Measurements from ENCODE around the gene IQGAP1. TPM values are rescaled to one million over a fixed set of nuclear protein-coding genes. Genes with fewer than 3 reads are reported as not detected.

IQGAP1 gene
- total RNA-seq, 3 donors from 2014 or later (not counting 1 experiment from before 2014, with no cell fraction given), result 431 to 493 (median 446) TPM

DNA sequence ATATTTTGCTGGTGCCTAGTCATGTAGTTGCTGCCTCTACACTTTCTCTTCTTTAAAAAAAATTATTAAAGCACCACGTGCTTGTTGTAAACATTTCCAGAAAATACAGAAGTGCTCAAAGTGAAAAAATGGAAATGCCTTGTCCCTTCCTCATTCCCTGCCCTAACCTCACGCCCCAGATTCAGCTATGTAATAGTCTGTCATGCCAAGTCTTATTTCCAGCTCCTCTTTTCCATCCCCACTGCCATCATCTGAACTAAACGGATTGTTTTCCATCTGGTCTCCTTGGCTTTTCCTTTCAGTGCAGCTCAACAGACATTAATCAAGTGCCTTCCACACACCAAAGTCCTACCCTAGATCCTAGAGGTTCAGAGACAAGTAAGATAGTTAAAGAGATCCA, 20.5 kb upstream of the IQGAP1 start:
- H3K4me1 Mint-ChIP-seq, result peaks cover 6 to 24% of the 10 kb centered on the region in 2 donors
- no peaks in the 10 kb centered on the region for H3K36me3 Mint-ChIP-seq
- intact Hi-C loops (cut with micrococcal nuclease), result no loop called here
- TF ChIP-seq, protein P1, sequence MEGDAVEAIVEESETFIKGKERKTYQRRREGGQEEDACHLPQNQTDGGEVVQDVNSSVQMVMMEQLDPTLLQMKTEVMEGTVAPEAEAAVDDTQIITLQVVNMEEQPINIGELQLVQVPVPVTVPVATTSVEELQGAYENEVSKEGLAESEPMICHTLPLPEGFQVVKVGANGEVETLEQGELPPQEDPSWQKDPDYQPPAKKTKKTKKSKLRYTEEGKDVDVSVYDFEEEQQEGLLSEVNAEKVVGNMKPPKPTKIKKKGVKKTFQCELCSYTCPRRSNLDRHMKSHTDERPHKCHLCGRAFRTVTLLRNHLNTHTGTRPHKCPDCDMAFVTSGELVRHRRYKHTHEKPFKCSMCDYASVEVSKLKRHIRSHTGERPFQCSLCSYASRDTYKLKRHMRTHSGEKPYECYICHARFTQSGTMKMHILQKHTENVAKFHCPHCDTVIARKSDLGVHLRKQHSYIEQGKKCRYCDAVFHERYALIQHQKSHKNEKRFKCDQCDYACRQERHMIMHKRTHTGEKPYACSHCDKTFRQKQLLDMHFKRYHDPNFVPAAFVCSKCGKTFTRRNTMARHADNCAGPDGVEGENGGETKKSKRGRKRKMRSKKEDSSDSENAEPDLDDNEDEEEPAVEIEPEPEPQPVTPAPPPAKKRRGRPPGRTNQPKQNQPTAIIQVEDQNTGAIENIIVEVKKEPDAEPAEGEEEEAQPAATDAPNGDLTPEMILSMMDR (IDR thresholded peaks at IDR 0.05), result no peak
- H3K9me3 Mint-ChIP-seq, result no peaks in the 10 kb centered on the region
- H3K4me3 Mint-ChIP-seq, result no peak overlapping the region
- H3K27me3 Mint-ChIP-seq (ENCODE audit: low read depth in 2 of 2), result no peaks in the 10 kb centered on the region
- H3K9me3 ChIP-seq (ENCODE audit: control insufficient read depth, insufficient read depth, low read length), result no peaks in the 10 kb centered on the region
- DNase-seq, result no peak
- H3K4me1 ChIP-seq (ENCODE audit: control insufficient read depth, insufficient read depth, low read length), result peaks cover 4% of the 10 kb centered on the region
- H3K27ac ChIP-seq (ENCODE audit: low read length), result no peak overlapping the region
- H3K27ac Mint-ChIP-seq, result peak overlapping the region in 1 of 2 donors; percentile 9
- H3K36me3 ChIP-seq (ENCODE audit: control insufficient read depth, insufficient read depth, low read length), result no peaks in the 10 kb centered on the region
- no peak overlapping the region for H3K4me3 ChIP-seq (ENCODE audit: low read length)
- 67% methylated on average over 3 of the region's 3 CpGs for WGBS (ENCODE audit: insufficient coverage)
- no peak for ATAC-seq
- H3K27me3 ChIP-seq (ENCODE audit: control insufficient read depth, insufficient read depth, low read length), result no peaks in the 10 kb centered on the region

DNA sequence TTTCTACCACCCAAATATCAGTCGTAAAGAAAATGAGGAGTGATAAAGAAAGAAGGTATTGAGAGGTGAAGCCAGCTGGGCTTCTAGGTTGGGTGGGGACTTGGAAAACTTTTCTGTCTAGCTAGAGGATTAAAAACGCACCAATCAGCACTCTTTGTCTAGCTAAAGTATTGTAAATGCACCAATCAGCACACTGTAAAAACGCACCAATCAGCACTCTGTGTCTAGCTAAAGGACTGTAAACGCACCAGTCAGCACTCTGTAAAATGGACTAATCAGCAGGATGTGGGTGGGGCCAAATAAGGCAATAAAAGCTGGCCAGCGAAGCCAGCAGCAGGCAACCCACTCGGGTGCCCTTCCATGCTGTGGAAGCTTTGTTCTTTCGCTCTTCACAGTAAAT, 13.0 kb upstream of the IQGAP1 start:
- peak overlapping the region; percentile 28 for H3K4me3 Mint-ChIP-seq
- Histone ChIP-seq H3K4me1 (ENCODE audit: control insufficient read depth, insufficient read depth, low read length) (peaks cover 40% of the 10 kb centered on the region), H3K4me3 (ENCODE audit: low read length) (no peak overlapping the region), H3K9me3 (ENCODE audit: control insufficient read depth, insufficient read depth, low read length) (peaks cover 16% of the 10 kb centered on the region), H3K27ac (ENCODE audit: low read length) (no peak overlapping the region), H3K36me3 (ENCODE audit: control insufficient read depth, insufficient read depth, low read length) (no peaks in the 10 kb centered on the region), H3K27me3 (ENCODE audit: control insufficient read depth, insufficient read depth, low read length) (no peaks in the 10 kb centered on the region)
- intact Hi-C loops (cut with micrococcal nuclease), result no loop called here
- no peaks in the 10 kb centered on the region for H3K36me3 Mint-ChIP-seq
- peaks cover 43 to 48% of the 10 kb centered on the region in 2 donors for H3K4me1 Mint-ChIP-seq
- H3K9me3 Mint-ChIP-seq, result peaks cover 2 to 5% of the 10 kb centered on the region in 2 donors
- H3K27me3 Mint-ChIP-seq (ENCODE audit: low read depth in 2 of 2), result no peaks in the 10 kb centered on the region
- ATAC-seq, result no peak
- DNase-seq, result no peak
- peak overlapping the region in 1 of 2 donors; percentile 36 for H3K27ac Mint-ChIP-seq
- TF ChIP-seq, protein P1 (IDR thresholded peaks at IDR 0.05), result no peak
- 99% methylated on average over 6 of the region's 7 CpGs for WGBS (ENCODE audit: insufficient coverage)

DNA sequence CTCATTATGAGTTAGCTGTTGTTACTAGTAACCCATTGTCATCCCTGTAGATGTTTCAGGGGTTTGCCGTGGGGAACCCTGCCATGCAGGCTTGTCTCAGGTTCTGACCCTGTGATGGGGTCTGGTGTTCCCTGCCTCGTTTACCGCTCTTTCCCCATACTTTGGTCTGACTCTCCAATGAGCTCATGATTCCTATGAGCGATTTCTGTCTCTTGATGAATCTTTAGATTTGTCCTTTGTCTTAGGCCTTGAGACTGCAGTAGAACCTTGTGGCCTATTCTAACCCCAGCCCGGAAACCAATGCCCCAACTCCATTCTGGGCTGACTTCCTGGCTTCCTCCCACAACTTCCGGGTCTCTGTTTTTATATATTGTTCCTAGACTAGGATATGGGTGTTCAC, 11.3 kb upstream of the IQGAP1 start:
- 5% methylated on average over 4 of the region's 6 CpGs for WGBS (ENCODE audit: insufficient coverage)
- Mint-ChIP-seq H3K27me3 (ENCODE audit: low read depth in 2 of 2) (no peaks in the 10 kb centered on the region), H3K27ac (peak overlapping the region; percentile 89 to 93), H3K36me3 (no peaks in the 10 kb centered on the region), H3K4me3 (peak overlapping the region; percentile 87), H3K4me1 (peaks cover 49 to 52% of the 10 kb centered on the region in 2 donors), H3K9me3 (peaks cover 3 to 7% of the 10 kb centered on the region in 2 donors)
- peaks cover 40% of the 10 kb centered on the region for H3K4me1 ChIP-seq (ENCODE audit: control insufficient read depth, insufficient read depth, low read length)
- no peak overlapping the region for H3K4me3 ChIP-seq (ENCODE audit: low read length)
- H3K9me3 ChIP-seq (ENCODE audit: control insufficient read depth, insufficient read depth, low read length), result peaks cover 16% of the 10 kb centered on the region
- TF ChIP-seq, protein P1 (IDR thresholded peaks at IDR 0.05), result no peak
- ATAC-seq (peak; percentile 87 to 96 (median 90)), DNase-seq (peak; percentile 54 to 85)
- no peaks in the 10 kb centered on the region for H3K36me3 ChIP-seq (ENCODE audit: control insufficient read depth, insufficient read depth, low read length)
- intact Hi-C loops (cut with micrococcal nuclease), result loop anchor here (2.0 kb wide), 2 partner anchors 14 to 32 kb away; no protein-coding TSS in a partner anchor
- H3K27ac ChIP-seq (ENCODE audit: low read length), result peak overlapping the region; percentile 72
- no peaks in the 10 kb centered on the region for H3K27me3 ChIP-seq (ENCODE audit: control insufficient read depth, insufficient read depth, low read length)

DNA sequence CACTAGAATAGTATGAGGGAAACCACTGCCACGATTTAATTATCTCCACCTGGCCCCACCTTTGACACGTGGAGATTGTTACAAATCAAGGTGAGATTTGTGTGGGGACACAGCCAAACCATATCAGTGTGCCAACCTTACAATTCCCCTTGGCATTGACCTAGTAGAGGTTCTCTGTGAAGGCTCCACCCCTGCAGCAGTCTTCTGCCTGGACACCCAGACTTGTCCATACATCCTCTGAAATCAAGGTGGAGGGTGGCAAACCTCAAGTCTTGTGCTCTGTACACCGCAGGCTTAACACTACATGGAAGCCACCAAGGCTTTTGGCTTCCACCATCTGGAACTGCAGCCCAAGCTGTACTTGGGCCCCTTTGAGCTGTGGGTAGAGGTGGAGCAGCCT, 8.8 kb upstream of the IQGAP1 start:
- TF ChIP-seq, protein P1 (IDR thresholded peaks at IDR 0.05), result no peak
- WGBS (ENCODE audit: insufficient coverage), result 90% methylated on average over 2 of the region's 3 CpGs
- H3K9me3 Mint-ChIP-seq, result peaks cover 3 to 7% of the 10 kb centered on the region in 2 donors
- no peak overlapping the region for H3K27ac Mint-ChIP-seq
- DNase-seq (no peak), ATAC-seq (no peak)
- no peaks in the 10 kb centered on the region for H3K27me3 Mint-ChIP-seq (ENCODE audit: low read depth in 2 of 2)
- intact Hi-C loops (cut with micrococcal nuclease), result no loop called here
- Histone ChIP-seq H3K4me1 (ENCODE audit: control insufficient read depth, insufficient read depth, low read length) (peaks cover 40% of the 10 kb centered on the region), H3K4me3 (ENCODE audit: low read length) (no peak overlapping the region), H3K27ac (ENCODE audit: low read length) (no peak overlapping the region), H3K36me3 (ENCODE audit: control insufficient read depth, insufficient read depth, low read length) (no peaks in the 10 kb centered on the region), H3K9me3 (ENCODE audit: control insufficient read depth, insufficient read depth, low read length) (peaks cover 16% of the 10 kb centered on the region), H3K27me3 (ENCODE audit: control insufficient read depth, insufficient read depth, low read length) (no peaks in the 10 kb centered on the region)
- H3K4me3 Mint-ChIP-seq, result no peak overlapping the region
- H3K36me3 Mint-ChIP-seq, result no peaks in the 10 kb centered on the region
- peaks cover 49 to 52% of the 10 kb centered on the region in 2 donors for H3K4me1 Mint-ChIP-seq
